Astrocyte (in vitro differentiated cells and primary cell): ENCODE measurements around the gene EPHB1. TPM values are rescaled to one million over a fixed set of nuclear protein-coding genes. Genes with fewer than 3 reads are reported as not detected.

Source experiments
- DNase-seq: peaks from one replicate; pipeline ENCODE4 v3.0.0-alpha.2; 2010; ENCODE audit warnings: low read depth
- FAIRE-seq: peaks from 2 replicates; lab custom pipeline; 2011; peaks lifted over from hg19 to GRCh38; lab: Jason Lieb, UNC
- H2AFZ ChIP-seq: 2 replicates; pipeline ENCODE4 v1.6.0; 2012; ENCODE audit warnings: low read depth, low read length, inconsistent platforms
- H3K27ac ChIP-seq: 2 replicates; pipeline ENCODE4 v1.5.1; 2011; ENCODE audit warnings: low read depth, low read length, inconsistent platforms
- H3K27me3 ChIP-seq: 2 replicates; pipeline ENCODE4 v1.6.0; 2011; ENCODE audit warnings: low read length, inconsistent platforms; ENCODE audit not compliant: insufficient read depth
- H3K36me3 ChIP-seq: 2 replicates; pipeline ENCODE4 v1.5.1; 2011; ENCODE audit warnings: low read length, inconsistent platforms; ENCODE audit not compliant: insufficient read depth
- H3K4me1 ChIP-seq: 2 replicates; pipeline ENCODE4 v1.5.1; 2011; ENCODE audit warnings: low read length, inconsistent platforms; ENCODE audit not compliant: insufficient read depth
- H3K4me2 ChIP-seq: 2 replicates; pipeline ENCODE4 v1.6.0; 2012; ENCODE audit warnings: low read length, inconsistent platforms
- H3K4me3 ChIP-seq: 2 replicates; pipeline ENCODE4 v1.5.1; 2011; ENCODE audit warnings: low read depth, mild to moderate bottlenecking, low read length, inconsistent platforms; ENCODE audit not compliant: insufficient read depth
- H3K79me2 ChIP-seq: 2 replicates; pipeline ENCODE4 v1.6.0; 2012; ENCODE audit warnings: mild to moderate bottlenecking, low read length, inconsistent platforms; ENCODE audit not compliant: insufficient read depth
- H3K9ac ChIP-seq: 2 replicates; pipeline ENCODE4 v1.6.0; 2012; ENCODE audit warnings: mild to moderate bottlenecking, low read length, inconsistent platforms
- H3K9me3 ChIP-seq: 2 replicates; pipeline ENCODE4 v1.5.1; 2012; ENCODE audit warnings: low read depth, mild to moderate bottlenecking, low read length, inconsistent platforms; ENCODE audit not compliant: insufficient read depth
- H4K20me1 ChIP-seq: 2 replicates; pipeline ENCODE4 v1.6.0; 2012; ENCODE audit warnings: low read length, inconsistent platforms; ENCODE audit not compliant: insufficient read depth
- H3K27ac Mint-ChIP-seq: one replicate; pipeline ENCODE4 v1.8.0; 2021; ENCODE audit warnings: mild to moderate bottlenecking, mixed read lengths; ENCODE audit not compliant: unreplicated experiment
- H3K27me3 Mint-ChIP-seq: one replicate; pipeline ENCODE4 v1.8.0; 2021; ENCODE audit warnings: low read depth, mixed read lengths; ENCODE audit not compliant: unreplicated experiment
- H3K36me3 Mint-ChIP-seq: one replicate; pipeline ENCODE4 v1.8.0; 2021; ENCODE audit warnings: low read depth, mixed read lengths; ENCODE audit not compliant: unreplicated experiment
- H3K4me1 Mint-ChIP-seq: one replicate; pipeline ENCODE4 v1.8.0; 2021; ENCODE audit warnings: low read depth, mixed read lengths; ENCODE audit not compliant: unreplicated experiment
- H3K4me3 Mint-ChIP-seq: one replicate; pipeline ENCODE4 v1.8.0; 2021; ENCODE audit warnings: mild to moderate bottlenecking, moderate library complexity, mixed read lengths; ENCODE audit not compliant: unreplicated experiment
- H3K9me3 Mint-ChIP-seq: one replicate; pipeline ENCODE4 v1.8.0; 2021; ENCODE audit warnings: mild to moderate bottlenecking, mixed read lengths; ENCODE audit not compliant: unreplicated experiment
- CTCF ChIP-seq: IDR thresholded peaks from 2 replicates; pipeline ENCODE4 v1.5.1; 2011; ENCODE audit warnings: low read depth, mild to moderate bottlenecking, inconsistent platforms, low read length, moderate library complexity; ENCODE audit not compliant: insufficient read depth
- EZH2 ChIP-seq: IDR thresholded peaks from 2 replicates; pipeline ENCODE4 v1.6.1; 2012; ENCODE audit warnings: mild to moderate bottlenecking, low read length, inconsistent platforms; ENCODE audit not compliant: insufficient read depth
- total RNA-seq: library from RNA; stranded (reverse); gene quantifications from 2 replicates; pipeline ENCODE4 v1.2.1, GENCODE V29; 2021

Gene EPHB1
- total RNA-seq, 1 donor from 2014 or later: 4.1 TPM

DNA sequence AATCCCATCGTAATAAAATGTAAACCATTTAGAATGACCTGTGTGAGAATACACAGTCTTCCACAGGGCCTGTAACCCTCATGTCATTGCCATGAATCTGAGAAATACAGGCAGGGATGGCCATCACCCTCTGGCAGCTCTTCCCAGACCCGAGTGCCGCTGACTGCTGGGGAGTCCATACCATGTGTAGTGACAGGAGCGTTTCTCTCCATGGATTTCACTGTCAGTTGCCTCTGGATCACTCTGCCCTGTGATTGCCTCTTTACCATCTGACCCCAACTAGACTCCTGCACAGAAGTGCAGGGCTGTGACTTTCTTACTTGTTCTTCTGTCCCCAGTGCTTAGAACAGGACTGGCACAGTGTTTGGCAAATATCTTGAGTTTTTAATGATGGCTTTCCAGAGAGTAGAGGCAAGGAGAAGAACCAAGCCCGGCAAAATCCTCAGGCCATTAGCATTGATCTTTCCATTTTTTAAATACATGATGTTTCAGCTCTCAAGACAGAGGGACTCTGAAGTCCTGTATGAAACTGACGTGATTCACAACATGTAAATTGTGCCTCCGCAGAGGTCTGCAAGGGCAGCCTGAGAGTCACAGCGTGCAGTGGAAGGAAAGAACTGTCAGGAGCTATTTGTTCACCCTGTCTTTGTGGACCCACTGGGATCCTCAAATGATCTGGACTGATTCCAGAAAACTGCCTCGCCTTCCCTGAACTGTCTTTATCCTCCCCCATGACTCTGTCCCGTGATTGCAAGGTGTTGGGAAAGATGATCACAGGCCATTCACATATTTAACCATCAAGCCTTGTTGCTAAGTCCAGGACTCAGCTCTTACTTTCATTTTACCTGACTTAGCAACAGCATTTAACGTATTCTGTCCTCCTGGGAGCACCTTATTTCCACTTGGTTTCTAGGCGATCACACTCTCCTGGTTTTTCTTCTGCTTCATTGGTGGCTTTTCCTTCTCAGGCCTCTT, 354.9 kb downstream of the EPHB1 start:
- Mint-ChIP-seq H3K27me3 (peaks cover 18% of the 10 kb centered on the region), H3K4me1 (no peaks in the 10 kb centered on the region), H3K9me3 (no peaks in the 10 kb centered on the region), H3K36me3 (no peaks in the 10 kb centered on the region), H3K27ac (no peak overlapping the region), H3K4me3 (no peak overlapping the region)
- TF ChIP-seq CTCF (no peak), EZH2 (no peak)
- Histone ChIP-seq H3K4me1 (no peaks in the 10 kb centered on the region), H3K79me2 (no peaks in the 10 kb centered on the region), H3K27ac (no peak overlapping the region), H3K4me3 (no peak overlapping the region), H3K27me3 (no peaks in the 10 kb centered on the region), H3K9me3 (no peaks in the 10 kb centered on the region), H2AFZ (no peak overlapping the region), H3K36me3 (no peaks in the 10 kb centered on the region), H3K4me2 (no peak overlapping the region), H3K9ac (no peak overlapping the region), H4K20me1 (no peaks in the 10 kb centered on the region)
- FAIRE-seq (no peak), DNase-seq (no peak)

- FAIRE-seq: no peak
- Histone ChIP-seq H3K9ac (no peak overlapping the region), H4K20me1 (no peaks in the 10 kb centered on the region), H3K4me1 (no peaks in the 10 kb centered on the region), H3K36me3 (no peaks in the 10 kb centered on the region), H2AFZ (no peak overlapping the region), H3K9me3 (no peaks in the 10 kb centered on the region), H3K4me2 (no peak overlapping the region), H3K79me2 (no peaks in the 10 kb centered on the region), H3K27ac (no peak overlapping the region), H3K27me3 (no peaks in the 10 kb centered on the region), H3K4me3 (no peak overlapping the region)
- Mint-ChIP-seq H3K36me3 (no peaks in the 10 kb centered on the region), H3K4me1 (no peaks in the 10 kb centered on the region), H3K9me3 (no peaks in the 10 kb centered on the region), H3K27me3 (peaks cover 18% of the 10 kb centered on the region), H3K4me3 (no peak overlapping the region), H3K27ac (no peak overlapping the region)
- TF ChIP-seq EZH2: no peak
- no peak for TF ChIP-seq CTCF
- no peak for DNase-seq
Measured at GRCh38 chr3:135154186-135154585, 359.1 kb downstream of the EPHB1 start.

- no peaks in the 10 kb centered on the region for H3K36me3 Mint-ChIP-seq
Measured at GRCh38 chr3:135155228-135155627, 360.2 kb downstream of the EPHB1 start.

More at GRCh38 chr3:135155228-135155627, 360.2 kb downstream of the EPHB1 start:
- no peaks in the 10 kb centered on the region for H3K9me3 Mint-ChIP-seq
- Histone ChIP-seq H2AFZ (no peak overlapping the region), H3K79me2 (no peaks in the 10 kb centered on the region), H4K20me1 (no peaks in the 10 kb centered on the region), H3K4me3 (no peak overlapping the region), H3K9ac (no peak overlapping the region), H3K27me3 (no peaks in the 10 kb centered on the region), H3K27ac (no peak overlapping the region), H3K4me1 (no peaks in the 10 kb centered on the region), H3K36me3 (no peaks in the 10 kb centered on the region), H3K9me3 (no peaks in the 10 kb centered on the region), H3K4me2 (no peak overlapping the region)
- no peak overlapping the region for H3K4me3 Mint-ChIP-seq
- no peaks in the 10 kb centered on the region for H3K4me1 Mint-ChIP-seq
- H3K27me3 Mint-ChIP-seq: peaks cover 14% of the 10 kb centered on the region
- H3K27ac Mint-ChIP-seq: no peak overlapping the region
- TF ChIP-seq EZH2: no peak
- DNase-seq (no peak), FAIRE-seq (no peak)
